ENCODE measurements around the gene BPIFB6. TPM values are rescaled to one million over a fixed set of nuclear protein-coding genes. Genes with fewer than 3 reads are reported as not detected.

The BPIFB6 gene
- total RNA-seq, 1 donor from 2014 or later: not detected

DNA sequence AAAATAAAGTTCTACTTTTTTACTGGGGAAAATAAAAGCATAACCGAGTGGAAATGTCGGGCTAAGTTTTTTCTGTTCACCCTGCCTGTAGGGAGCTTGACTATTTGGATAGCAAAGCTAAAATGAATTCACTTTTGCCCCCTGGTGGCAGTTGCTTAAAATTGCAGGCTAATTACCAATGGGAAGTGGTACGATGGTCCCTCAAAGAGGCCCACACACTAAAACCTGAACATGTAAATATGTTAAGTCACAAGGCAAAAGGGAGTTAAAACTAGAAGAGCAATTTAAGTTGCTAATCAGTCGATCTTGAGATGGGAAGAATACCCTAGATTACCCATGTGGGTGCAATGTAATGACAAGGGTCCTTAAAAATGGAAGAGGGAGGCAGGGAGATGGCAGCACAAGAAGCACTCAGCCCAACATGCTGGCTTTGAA, 26.3 kb upstream of the BPIFB6 start:
- Histone ChIP-seq H3K27me3 (ENCODE audit: control insufficient read depth, insufficient read depth, low read length) (no peaks in the 10 kb centered on the region), H3K36me3 (ENCODE audit: control insufficient read depth, insufficient read depth, low read length) (no peaks in the 10 kb centered on the region), H3K4me3 (ENCODE audit: low read depth, low read length) (no peak overlapping the region)
- DNase-seq (ENCODE audit: low read depth) (no peak), FAIRE-seq (no peak)
- TF ChIP-seq, protein P1, sequence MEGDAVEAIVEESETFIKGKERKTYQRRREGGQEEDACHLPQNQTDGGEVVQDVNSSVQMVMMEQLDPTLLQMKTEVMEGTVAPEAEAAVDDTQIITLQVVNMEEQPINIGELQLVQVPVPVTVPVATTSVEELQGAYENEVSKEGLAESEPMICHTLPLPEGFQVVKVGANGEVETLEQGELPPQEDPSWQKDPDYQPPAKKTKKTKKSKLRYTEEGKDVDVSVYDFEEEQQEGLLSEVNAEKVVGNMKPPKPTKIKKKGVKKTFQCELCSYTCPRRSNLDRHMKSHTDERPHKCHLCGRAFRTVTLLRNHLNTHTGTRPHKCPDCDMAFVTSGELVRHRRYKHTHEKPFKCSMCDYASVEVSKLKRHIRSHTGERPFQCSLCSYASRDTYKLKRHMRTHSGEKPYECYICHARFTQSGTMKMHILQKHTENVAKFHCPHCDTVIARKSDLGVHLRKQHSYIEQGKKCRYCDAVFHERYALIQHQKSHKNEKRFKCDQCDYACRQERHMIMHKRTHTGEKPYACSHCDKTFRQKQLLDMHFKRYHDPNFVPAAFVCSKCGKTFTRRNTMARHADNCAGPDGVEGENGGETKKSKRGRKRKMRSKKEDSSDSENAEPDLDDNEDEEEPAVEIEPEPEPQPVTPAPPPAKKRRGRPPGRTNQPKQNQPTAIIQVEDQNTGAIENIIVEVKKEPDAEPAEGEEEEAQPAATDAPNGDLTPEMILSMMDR (IDR thresholded peaks at IDR 0.05; ENCODE audit: insufficient read depth, low read length, severe bottlenecking): peak; percentile 31

DNA sequence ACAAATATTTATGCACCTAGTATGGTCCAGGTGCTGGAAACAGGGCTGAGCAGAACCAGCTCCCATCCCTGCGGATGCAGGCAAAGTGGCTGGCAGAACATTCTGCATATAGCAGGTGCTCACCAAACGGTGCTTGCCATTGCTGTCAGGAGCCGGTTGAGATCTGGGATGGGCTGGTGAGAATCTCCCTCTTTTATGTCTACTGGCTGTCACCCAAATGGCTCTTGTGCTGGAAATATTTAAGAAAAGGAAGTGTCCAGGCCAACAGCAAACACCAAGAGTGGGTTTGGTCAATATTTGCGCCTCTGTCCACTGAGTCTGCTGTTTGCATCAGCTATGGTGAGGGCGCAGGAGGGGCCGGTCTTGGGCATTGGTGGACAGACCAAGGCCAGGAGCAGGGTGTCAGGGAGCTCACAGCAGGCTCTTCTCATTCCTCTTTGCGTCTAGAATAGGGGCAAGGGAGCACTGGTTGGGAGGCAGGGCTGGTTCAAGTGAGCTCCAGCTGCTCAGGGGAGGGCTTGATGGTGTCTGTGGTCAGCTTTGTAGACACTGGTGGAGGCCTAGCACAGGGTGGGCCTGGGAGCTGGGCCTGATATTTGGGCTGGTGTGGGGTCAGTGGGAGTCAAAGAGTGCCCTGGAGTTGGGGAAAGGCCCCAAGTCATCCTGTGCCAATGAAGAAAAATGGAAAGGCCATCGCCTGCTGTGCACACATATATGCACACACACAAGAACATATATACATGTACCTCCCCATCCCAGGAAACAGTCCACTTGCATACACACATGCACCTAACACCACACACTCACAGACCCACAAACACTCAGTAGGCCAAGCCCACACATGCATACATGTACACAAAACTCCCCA, 25.3 kb upstream of the BPIFB6 start:
- DNase-seq (ENCODE audit: low read depth) (no peak), FAIRE-seq (peak; percentile 93)
- Histone ChIP-seq H3K4me3 (ENCODE audit: low read depth, low read length) (no peak overlapping the region), H3K27me3 (ENCODE audit: control insufficient read depth, insufficient read depth, low read length) (no peaks in the 10 kb centered on the region), H3K36me3 (ENCODE audit: control insufficient read depth, insufficient read depth, low read length) (no peaks in the 10 kb centered on the region)
- TF ChIP-seq, protein P1 (IDR thresholded peaks at IDR 0.05; ENCODE audit: insufficient read depth, low read length, severe bottlenecking): no peak

DNA sequence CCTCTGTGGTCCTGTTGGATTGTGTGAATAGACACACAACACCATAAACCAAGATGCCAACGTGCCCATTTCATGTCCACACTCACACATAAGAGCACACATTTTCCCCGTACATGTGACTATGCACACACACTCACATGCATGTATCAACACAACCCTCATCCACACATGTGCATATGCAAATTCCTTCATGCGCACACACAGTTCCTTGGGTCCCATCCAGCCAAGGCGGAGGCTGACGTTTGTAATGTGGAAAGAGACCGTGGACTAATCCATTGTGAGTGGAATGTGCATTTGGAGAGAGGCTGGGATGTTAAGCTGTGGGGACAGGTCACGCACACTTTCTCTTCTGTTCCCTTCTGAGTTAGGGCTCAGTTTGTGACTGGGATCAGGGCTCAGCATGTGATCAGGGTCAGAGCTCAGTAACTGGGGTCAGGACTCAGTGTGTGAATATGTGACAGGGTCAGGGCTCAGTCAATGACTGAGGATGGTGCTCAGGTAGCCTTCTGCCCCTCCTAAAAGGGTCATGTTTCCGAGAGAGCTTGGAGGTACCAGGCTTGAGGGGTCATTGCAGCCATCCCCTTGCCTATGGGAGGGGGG, 24.6 kb upstream of the BPIFB6 start:
- Histone ChIP-seq H3K27me3 (ENCODE audit: control insufficient read depth, insufficient read depth, low read length) (no peaks in the 10 kb centered on the region), H3K4me3 (ENCODE audit: low read depth, low read length) (no peak overlapping the region), H3K36me3 (ENCODE audit: control insufficient read depth, insufficient read depth, low read length) (no peaks in the 10 kb centered on the region)
- DNase-seq (ENCODE audit: low read depth) (no peak), FAIRE-seq (no peak)
- TF ChIP-seq, protein P1 (IDR thresholded peaks at IDR 0.05; ENCODE audit: insufficient read depth, low read length, severe bottlenecking): no peak

DNA sequence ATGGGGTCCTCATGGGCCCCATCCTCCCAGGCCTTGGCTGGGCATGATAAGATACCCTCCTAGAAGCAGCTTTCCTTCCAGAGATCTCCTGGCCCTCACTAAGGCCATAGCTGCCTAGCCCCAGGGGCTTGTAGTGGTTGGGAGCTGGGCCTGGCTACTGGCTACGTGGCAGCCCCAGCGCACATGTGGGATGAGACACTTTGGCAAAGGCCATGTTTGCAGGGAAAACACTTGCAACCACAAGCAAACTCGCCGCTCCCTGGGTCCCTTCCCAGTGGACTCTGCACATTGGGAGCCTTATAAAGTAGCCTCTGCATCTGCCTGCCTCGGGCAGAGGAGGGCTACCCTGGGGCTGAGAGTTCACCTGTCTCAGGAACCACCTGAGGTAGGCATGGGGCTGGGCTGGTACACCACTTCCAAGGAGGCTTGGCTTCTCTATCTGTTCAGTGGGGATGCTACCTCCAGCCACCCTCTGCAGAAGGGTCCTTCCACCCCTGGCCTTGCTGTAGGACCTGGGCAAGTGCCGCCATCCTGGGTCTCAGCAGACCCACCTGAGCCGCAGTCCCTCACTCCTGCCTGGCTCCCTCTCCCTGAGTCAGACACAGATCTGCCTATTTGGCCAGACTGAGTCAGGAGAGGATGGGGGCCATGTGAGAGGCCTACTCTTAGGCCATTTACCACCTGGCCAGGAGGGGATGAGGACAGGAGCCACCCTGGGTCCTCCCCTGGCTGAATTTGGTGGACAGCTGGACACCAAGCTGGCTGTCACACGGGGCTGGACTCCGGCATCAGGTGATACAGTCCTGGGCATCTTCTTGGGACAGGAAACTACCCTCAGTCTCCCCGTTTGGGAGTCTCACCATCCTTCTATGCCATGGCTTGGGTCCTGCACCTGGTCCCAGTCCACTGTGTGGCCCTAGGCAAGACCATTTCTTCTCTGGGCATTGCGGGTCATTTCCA, 23.8 kb upstream of the BPIFB6 start, which contains the start of gene BPIFB2:
Gene BPIFB2, plus strand, starts transcription at position 329 of the 960 bp plus-strand sequence. CDS start 871 bp downstream, outside the sequence.
- Histone ChIP-seq H3K36me3 (ENCODE audit: control insufficient read depth, insufficient read depth, low read length) (no peaks in the 10 kb centered on the region), H3K4me3 (ENCODE audit: low read depth, low read length) (no peak within 1 kb of the TSS), H3K27me3 (ENCODE audit: control insufficient read depth, insufficient read depth, low read length) (no peaks in the 10 kb centered on the region)
- DNase-seq (ENCODE audit: low read depth): no peak
- TF ChIP-seq, protein P1 (IDR thresholded peaks at IDR 0.05; ENCODE audit: insufficient read depth, low read length, severe bottlenecking): no peak
- no peak for FAIRE-seq

DNA sequence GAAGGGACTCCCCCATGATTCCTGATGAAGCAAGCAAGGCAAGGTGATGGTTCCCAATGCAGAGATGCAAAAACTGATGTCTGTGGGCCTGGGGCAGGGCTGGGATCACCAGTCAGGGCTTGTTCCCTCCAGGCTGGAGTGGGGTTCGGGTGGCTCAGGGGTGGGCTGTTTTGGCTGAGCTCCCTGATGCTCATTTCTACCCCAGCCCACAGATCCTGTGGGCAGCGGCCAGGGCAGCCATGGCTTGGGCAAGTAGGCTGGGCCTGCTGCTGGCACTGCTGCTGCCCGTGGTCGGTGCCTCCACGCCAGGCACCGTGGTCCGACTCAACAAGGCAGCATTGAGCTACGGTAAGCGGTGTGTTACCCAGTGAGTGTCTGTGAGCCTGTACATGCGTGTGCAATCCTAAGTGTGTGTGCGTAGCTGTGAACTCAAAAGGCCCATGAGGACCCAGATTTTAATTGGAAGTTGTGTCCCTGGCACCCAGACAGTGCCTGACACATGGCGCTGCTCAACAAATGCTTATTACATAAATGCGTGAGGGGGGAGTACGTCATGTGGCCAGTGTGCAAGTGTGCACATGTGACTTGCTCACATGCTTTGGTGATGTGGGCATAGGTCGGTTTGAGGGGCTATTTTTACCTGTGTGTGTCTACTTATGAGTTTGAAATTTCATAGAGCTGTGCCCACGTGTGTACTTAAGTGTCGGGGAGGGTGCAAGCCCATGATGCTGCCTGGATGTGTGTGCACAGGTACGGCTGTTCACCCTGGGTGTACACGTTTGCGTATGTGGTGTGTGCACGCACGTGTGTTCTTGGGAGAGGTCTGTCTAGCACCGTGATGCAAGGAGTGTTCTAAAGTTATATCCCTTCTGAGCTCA, 22.9 kb upstream of the BPIFB6 start:
- H3K36me3 ChIP-seq (ENCODE audit: control insufficient read depth, insufficient read depth, low read length): no peaks in the 10 kb centered on the region
- TF ChIP-seq, protein P1 (IDR thresholded peaks at IDR 0.05; ENCODE audit: insufficient read depth, low read length, severe bottlenecking): no peak
- DNase-seq (ENCODE audit: low read depth) (no peak), FAIRE-seq (no peak)
- H3K27me3 ChIP-seq (ENCODE audit: control insufficient read depth, insufficient read depth, low read length): peaks cover 1% of the 10 kb centered on the region
- no peak overlapping the region for H3K4me3 ChIP-seq (ENCODE audit: low read depth, low read length)
